UCSD-AML1 (cell line): ENCODE measurements around the gene GABPB1.

Source experiments
- DNase-seq: peaks from one replicate; lab custom pipeline; 2025; ENCODE audit not compliant: unreplicated experiment; lab: John Stamatoyannopoulos, UW

Gene GABPB1

DNA sequence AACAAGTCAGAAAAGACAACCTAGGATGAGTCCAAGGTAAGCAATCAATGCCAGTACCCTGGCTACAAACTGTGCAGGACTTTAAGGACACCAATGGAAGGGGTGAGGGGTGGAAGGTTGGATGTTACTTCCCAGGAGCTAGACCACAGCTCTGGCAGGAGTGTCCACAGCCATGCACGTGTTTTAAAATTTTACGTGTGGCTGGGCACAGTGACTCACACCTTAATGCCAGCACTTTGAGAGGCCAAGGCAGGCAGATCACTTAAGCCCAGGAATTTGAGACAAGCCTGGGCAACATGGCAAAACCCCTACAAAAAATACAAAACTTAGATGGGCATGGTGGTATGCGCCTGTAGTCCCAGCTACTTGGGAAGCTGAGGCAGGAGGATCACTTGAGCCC, 74.7 kb downstream of the GABPB1 start:
- no peak for DNase-seq

DNA sequence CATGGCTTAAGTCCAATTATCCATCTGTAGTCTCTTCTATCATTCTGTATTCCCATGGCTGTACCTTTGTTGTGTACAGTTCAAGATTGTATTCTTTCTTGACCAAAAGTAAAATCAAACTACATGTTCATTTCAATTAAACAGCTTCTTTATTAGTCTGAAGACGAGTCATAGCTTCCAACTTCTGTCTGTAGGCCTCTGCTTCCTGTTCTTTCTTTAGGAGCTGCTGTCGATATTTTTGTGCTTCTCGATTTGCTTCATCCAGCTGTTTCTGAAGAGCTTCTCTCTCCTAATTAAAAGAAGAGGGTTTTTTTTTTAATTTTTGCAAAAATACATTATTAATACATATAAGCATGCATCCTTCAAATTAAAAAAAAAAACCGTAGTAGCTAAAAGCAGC, 76.5 kb downstream of the GABPB1 start:
- DNase-seq, result no peak

DNA sequence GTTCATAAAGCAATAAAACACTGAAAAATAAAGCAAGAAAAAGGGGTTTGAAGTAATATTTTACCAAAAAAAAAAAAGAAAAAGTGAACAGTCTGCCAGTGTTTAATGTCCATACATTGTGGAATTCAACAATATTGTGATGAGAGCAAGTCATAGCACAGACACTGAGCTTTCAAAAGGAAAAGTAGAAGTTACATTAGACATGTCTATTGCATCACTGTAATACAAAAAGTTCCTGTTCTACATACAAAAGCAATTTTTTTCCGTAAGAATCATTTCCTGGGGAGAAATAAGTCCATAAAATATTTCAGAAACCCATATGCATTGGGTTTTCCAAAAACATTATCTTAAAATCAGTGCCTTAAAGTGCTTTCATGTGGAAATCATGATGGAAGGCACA, 77.6 kb downstream of the GABPB1 start:
- no peak for DNase-seq

DNA sequence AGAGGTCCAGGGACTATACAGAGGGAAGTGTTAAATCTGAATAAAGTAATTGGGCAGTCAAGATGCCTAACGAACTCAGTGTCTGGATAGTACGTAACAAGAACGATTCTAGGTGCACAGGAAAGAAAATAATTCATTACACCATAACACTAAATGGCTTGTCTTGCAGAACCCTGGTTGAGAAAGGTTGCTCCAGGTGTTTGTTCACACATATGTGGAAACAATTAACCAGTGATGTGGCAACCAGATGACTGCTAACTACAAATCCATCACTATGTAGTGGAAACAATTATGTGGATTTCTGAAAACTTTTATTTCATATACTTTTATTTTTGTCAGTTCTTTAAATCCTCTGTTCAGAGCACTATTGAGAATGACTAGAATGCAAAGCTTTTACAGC, 79.1 kb downstream of the GABPB1 start:
- DNase-seq, result no peak

DNA sequence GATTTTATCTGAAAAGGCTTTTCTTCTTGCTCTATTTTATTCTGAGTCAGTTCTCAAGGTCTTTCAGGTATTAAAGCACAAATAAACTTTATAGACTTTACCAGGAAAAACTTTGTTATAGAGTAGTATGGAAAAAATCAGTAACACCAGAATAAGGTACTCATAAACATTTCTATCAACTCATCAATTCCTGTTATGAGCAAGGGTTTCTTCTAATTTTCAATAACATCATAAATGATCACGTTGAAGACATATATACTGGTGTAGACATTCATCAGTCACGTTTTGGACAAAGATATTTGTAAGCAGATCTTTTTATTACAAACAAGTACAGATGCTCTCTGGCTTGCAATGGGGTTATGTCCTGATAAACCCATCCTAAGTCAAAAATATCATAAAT, 79.9 kb downstream of the GABPB1 start:
- DNase-seq, result no peak

DNA sequence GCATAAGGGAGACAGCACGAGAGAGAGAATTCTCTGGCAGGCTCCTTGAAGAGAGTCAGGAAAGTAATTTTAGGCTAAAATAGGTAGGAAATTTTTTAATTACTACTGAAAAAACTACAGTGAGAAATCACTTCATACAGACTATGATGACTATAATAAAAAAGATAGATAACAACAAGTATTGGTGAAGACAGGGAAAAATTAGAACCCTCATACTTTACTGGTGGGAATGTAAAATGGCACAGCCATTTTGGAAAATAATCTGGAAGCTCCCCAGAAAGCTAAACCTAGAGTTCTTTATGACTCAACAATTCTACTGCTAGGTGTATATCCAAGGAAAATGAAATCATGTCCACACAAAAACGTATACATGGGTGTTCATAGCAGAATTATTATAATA, 87.4 kb downstream of the GABPB1 start:
- DNase-seq, result no peak

DNA sequence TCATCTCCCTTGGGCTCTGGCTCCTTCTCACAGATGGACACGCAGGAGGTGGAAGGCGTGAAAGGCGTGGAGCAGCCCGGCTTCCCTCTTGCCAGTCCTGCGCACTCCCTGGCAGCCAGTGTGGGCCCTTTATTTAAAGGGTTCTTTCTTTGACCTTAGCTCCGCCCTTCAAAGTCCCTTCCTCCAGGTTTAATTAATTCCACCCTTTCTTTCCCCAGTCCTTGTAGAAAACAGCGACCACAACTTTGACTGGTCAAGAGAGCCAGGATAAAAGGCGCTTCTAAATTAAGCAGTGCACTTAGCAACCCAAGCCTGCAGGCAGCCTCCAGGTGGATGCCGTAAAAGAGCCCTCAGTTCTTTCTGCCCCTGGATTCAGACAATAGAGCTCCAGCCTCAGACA, 89.4 kb downstream of the GABPB1 start, which contains the start of gene HDC:
TSS of gene HDC (minus strand) at position 107 of the 400 bp plus-strand sequence. CDS start at position 4, 103 bp downstream.
- DNase-seq, result no peak

DNA sequence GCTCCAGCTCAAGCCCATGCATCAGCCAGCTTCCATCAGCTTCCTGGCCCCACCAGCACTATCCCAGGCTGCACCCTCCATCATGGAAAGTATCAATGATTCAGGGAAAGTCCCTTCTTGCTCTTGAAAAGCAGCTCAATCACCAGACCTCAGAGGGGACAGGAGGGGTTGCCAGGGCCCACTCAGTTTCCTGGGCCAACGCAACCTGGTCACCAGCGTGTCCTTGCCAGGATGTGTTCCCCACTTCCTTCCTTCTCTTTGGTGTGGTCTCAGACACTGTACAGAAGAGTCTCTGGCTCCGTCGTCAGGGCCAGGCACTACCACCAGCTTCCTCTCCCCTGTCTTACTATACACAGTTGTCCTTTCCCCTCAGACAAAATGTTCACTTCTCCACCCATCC, 92.5 kb downstream of the GABPB1 start:
- peak; percentile 72 for DNase-seq

DNA sequence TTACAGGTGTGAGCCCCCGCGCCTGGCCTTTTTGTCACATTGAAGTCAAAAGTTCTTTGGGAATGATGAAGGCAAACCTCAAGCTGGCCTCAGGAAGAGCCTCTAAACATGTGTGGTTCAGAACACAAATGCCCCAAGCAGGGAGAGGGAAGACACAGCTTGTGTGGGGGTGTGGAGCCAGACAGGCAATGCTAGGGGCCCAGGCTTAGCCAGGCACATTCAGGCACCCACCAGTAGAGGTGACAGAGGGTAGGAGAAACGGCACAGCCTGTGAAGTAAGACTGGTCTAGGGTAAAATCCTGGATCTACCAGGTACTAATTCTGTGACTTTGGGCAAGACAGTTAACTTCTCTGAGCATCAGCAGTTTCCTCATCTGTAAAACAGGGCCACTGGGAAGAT, 93.0 kb downstream of the GABPB1 start:
- no peak for DNase-seq

DNA sequence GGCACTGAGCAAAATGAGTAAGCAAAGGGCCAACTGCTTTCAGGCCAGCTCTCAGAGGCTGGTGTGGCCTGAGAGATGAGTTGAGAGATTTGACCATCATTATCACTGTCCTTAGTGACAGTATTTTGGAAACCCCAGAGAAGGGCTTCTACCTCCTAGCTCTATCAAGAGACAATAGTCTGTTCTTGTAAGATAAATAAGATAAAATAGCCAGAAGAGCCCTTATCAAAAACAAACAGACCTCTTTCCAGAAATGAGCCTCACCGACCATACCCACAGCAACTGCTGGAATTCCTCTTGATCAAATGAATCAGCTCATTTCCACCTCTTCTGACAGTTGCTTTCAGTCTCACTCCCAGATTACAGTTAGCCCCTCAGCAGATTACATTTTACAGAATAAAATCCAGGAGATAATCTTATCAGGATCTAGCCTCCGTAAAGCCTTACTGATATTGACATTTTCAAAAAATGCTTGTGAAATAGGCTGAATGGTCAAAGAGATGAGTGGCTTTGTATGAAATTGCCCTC, 94.0 kb downstream of the GABPB1 start:
- DNase-seq, result no peak

DNA sequence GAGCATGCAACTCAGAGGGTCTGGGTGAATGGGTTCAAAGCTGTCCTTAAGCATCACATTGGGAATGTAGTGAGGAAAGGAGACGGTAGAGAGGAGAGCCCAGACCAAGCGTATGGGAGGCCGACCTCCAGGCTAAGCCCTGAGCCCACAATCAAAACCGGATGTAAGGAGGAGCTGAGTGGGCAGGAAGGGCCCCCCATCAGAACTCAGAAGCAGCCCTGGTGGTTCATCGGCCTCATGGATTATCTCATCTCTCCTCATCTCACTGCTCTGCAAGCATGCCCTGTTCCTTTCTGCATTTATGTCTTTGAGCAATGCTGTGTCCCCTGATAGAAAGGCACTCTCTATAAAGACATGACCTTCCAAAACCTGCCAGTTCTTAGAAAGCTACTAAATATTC, 95.7 kb downstream of the GABPB1 start:
- no peak for DNase-seq

DNA sequence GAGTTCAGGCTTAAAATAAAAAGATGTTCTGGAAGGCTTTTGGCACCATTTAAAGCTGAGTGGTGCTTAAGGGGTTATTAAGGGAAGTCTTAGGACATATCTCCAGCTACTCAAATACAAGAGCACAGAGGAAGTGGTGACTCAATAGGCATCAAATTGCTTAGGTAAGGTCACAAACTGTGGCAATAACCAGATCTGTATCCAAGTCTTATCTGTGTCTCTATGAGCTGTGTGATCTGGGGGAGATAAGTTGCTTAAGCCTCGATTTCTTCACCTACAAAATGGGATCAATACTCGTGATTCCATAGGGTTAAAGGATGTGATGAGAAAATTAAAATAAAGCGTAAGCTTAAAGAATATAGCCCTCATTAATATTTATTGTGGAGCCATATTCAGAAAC, 97.1 kb downstream of the GABPB1 start:
- no peak for DNase-seq

DNA sequence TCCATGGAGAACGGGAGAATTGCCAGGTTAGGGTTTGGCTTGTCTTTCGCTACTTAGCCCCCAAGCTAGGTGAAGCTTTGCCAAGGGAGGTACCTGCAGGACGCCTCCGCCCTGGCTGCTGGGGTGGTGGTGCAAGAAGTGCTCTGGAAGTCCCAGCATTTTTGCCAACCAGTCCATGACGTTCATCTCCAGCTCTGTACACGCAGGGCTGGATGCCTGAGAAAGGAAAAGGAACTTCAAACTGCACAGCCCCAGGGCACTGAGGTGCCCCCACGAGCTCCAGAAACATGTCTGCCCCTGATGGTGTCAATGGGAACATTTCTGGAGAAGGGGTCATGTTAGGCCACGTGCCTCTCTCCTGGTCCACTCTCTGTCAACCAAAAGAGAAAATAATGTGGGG, 97.7 kb downstream of the GABPB1 start:
- no peak for DNase-seq

DNA sequence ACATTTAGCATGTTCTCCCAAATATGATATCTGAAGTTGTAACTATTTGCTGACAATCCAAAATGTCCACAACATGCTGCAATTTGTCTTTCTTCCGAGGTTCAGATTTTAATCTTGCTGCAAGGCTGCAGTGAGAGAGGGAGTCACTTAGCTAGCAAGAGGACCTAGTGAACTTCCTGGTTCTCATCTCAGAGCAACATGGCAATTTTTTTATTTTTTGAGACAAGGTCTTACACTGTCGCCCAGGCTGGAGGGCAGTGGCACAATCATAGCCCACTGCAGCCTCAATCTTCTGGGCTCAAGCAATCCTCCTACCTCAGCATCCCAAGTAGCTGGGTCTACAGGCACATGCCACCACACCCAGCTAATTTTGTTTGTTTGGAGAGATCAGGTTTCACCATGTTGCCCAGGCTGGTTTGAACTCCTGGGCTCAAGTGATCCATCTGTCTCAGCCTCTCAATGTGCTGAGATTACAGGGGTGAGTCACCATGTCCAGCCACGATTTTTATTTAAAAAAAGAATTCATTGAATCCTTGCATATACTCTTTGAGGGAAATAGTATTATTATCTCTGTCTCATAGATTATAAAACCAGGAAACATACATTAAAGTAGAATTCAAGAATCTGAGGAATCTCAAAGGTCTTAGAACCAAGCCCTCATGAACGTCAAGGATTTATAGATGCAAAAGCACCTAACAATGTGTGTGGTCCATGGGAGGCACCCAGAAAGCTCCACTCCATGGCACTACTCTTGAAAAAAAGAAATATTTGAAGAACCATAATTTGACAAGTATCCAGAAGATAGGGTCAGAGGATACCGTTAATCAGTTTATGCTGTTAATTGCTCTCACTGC, 98.6 kb downstream of the GABPB1 start:
- DNase-seq, result no peak

DNA sequence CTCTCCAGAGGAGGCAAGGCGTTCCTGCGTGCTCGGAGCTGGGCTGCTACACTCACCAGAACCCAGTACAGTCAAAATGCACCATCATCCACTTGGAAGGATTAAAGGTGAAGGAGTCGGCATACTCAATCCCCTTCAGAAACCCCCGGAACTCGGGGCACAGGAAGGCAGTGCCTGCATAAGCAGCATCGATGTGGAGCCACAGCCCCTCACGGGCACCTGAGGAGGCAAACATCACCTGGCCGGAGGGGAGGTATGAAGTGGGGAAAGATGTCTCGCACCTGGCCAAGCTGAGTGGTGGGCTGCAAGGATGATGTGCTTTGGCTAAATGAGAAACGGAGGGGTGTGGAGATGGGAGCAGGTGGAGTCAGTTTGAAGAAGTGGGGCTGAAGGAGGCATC, 102.4 kb downstream of the GABPB1 start:
- no peak for DNase-seq

DNA sequence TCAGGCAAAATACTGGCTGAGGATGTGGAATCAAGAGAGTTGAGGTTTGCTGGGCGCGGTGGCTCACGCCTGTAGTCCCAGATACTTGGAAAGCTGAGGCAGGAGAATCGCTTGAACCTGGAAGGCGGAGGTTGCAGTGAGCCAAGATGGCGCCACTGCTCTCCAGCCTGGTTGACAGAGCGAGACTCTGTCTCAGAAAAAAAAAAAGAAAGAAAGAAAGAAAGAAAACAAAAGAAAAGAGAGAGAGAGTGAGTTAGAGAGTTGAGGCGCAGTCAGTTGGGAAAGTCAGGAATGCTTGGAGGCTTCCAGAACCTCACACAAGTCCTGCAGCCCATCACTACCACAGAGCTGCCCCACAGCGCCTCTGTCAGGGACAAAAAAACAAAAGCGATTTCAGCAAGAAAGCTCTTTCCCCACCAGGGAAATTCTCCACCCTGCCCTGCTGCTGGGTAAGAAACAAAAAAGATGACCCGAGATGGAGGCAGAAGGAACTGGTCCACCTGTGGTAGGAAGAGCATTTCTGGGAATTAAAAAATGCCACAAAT, 103.3 kb downstream of the GABPB1 start:
- no peak for DNase-seq

DNA sequence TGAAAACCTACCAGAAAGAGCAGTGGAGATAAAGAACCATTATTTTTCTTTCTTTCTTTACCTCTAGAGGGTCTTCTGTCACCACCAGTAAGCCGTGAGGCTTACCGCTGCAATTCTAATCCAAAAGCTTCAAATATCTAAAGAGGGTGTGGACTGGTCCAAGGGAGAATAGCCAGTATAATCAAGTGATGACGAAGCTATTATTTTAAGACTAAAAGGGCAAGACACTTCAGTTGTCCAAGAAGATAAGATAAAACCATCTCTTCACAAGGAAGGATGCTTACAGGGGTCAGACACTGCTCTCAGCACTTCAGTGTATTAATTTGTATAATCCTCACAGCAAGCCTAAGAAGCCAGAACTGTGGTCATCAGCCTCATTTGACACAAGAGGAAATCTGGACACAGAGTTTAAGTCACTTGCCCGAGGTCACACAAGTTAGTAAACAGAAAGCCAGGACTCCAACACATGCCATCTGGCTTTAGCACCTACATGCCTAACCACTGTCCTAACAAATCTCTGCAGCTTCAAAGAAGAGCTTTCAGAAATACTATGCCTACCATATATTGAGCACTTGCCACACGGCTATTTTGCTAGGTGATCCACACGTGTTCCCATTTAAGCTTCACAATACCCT, 104.1 kb downstream of the GABPB1 start:
- DNase-seq, result no peak

DNA sequence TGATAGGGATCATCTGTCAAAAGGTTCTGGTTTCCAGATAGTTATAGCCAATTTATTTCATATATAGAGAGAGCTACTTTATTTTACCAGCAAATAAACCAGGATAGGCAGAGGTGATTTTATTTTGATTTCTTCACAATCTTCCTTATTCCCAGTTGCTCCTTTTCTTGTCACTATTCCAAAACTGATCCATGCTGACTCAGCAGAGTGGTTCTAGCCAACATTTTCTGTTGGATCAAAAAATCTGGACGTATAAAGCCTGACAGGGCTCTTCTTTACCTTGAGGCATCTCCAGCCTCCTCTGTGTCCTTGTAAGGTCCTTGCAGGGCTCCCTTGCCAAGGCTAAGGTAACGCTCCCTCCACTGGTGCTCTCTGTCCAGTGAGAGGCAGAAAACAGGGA, 105.3 kb downstream of the GABPB1 start:
- DNase-seq, result no peak

DNA sequence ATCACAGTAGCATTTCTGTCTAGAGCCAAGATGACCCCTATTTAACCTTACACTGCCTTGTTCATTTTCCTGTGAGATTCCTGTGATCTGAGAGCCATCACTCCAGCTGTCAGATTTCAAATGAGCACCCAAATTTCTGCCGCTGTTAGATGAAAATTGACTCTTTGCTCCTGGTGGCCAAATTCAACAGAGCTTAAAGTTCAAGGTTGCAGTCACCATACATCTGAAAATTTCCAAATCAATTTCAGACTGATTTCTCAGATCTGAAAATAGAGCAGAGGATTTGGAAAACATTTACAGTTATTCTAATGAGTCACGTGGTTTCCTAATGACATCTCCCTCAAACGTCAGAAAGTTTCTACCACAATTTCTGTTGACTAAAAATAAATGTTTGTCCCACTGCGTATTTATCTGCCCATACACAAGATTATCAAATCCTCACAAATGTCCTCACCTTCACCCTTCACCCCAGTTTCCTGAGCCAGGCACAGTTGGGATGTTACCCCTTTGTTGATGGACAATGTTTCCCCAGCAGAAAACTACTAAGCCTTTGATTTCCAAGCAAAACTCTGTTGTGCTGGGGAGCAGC, 105.9 kb downstream of the GABPB1 start:
- no peak for DNase-seq

DNA sequence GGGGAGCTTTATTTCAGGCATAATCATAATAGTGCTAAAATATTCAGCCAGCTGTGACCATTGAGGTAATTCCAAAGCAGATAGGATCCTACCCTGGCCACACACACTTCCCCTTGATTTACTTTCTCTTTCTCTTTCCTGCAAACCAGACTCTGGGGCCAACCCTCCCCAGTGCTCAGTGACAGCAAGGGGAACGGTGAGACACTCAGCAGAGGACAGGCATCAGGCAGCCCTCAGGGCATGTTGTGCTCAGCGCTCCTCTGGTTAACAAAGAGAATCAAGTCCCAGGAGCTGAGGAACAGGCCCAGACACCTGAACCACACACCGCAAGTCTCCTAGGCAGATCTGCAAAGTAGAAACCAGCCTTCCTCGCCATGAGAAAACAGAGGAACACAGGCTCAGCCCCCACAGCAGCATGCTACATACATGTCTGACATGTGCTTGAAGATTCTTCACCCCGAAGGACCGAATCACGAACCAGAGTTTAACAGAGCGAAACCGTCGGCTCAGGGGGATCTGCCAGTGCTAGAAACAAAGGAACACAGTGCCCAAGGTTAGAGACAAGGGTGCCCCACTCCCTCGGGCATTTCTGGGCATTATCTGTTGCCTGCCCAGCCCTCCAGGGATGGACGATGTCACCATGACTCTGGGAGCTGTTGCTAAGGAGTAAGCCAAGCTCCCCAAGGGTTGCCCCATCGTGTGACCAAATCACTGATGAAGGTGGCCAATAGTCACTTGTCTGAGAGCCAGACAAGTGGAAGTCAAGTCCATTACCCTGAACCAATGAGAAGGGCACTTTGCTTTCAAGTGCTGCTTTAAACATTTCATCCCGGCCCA, 107.0 kb downstream of the GABPB1 start:
- no peak for DNase-seq

DNA sequence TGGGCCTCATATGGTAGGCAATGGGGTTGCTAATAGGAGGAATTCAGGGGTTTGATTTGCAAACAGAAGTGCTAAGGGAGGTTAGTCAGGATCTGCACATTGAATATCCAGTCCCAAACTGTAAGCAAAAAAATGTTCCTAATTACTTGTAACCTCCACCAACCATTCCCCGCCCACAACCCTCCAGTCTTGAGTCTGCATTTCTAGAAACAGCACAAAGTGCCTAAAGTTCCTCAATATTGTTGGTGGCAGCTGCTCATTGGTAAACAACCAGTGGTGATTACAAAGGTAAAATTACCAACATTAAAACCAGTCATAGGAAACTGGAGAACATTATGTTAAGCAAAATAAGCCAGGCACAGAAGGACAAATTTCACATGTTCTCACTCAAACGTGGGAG, 108.4 kb downstream of the GABPB1 start:
- DNase-seq, result no peak
